ENCODE measurements around the gene INO80D.

GRCh38 chr2:205989271-205990071 is 96.5 kb downstream of the INO80D start:
- TF ChIP-seq POLR2A (IDR thresholded peaks at IDR 0.05) (no peak), EP300 (IDR thresholded peaks at IDR 0.05) (no peak), CTCF (IDR thresholded peaks at IDR 0.05) (no peak), POLR2AphosphoS5 (IDR thresholded peaks at IDR 0.05) (no peak)
